COR-L47 (cell line): ENCODE results near the gene B3GNT5.
"Not testable (repeated sequence)": the region's sequence is repeated elsewhere in the genome, so short reads cannot be mapped to it uniquely, and the experiment has no call there.

Source experiments
- DNase-seq: peaks from one replicate; lab custom pipeline; 2025; lab: John Stamatoyannopoulos, UW

Gene B3GNT5

DNA sequence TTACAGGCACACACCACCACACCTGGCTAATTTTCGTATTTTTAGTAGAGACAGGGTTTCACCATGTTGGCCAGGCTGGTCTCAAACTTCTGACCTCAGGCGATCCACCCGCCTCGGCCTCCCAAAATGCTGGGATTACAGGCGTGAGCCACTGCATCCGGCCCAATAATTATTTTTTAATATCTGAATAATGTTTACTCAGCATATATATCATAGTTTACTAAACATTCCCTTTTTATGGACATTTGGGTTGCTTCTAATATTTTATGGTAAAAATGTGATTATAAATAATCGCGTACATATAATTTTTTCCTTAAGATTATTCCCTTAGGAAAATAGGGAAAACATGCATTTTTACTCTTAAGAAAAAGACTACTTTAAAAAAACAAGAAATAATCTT is 22.8 kb upstream of the B3GNT5 start:
- DNase-seq = not testable (repeated sequence)

DNA sequence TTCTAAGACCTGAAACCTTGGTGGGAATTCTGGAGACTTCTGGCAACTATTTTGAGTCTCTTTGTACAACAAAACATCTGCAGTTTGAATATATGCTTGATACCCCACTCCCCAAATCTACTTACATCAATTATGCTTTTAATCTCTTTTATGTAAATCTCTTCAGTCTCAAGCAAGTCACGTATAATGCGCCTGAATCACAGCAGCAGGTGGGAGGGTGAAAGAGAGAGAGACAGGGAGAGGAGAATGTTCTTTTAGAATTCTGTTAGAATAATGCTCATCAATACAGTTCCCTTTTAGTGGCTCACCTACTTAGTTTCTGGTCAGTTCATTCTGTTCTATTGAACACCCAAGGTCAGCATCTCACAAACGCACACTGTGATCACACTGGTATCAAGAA is 22.2 kb upstream of the B3GNT5 start:
- DNase-seq = no peak

DNA sequence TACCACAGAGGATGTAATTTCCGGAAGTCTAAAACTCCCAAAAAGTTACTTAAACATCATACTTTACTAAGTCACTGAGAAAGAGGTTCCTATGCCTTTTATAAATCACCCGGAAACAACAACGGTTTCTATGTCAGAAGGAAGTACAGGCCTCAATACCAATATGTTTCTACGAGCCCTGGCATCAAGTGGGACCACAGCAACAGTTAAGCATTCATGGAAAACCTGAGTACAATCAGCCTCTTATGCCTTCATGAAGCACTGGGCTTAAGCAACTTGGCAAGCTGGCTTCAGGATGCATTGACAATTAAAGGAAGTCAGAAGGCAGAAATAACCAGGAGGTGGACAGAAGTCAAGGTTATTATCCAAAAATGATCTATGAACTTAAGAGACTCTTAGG is 19.1 kb upstream of the B3GNT5 start:
- no peak for DNase-seq

DNA sequence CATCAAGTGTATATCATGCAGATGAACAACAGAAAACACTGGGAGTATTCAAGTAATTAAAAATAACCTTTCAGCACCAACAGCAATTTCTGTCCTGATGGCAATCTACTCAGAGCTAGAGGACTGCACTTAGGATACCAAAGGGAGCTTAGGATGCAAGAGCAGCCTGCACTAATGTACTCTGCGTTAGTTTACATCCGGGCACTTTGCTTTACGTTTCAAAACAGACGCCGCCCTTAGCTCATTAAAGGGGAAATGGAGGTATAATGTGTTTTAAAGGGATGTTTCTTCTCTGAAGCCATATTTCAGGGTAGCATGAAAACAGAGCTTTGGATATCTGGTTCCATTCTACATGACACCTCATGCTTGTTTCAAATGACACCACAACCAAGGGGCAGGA is 14.0 kb upstream of the B3GNT5 start:
- DNase-seq = no peak

- no peak for DNase-seq
Measured at GRCh38 chr3:183242431-183242830, 10.6 kb upstream of the B3GNT5 start.

- no peak for DNase-seq
Measured at GRCh38 chr3:183244219-183244618, 8.8 kb upstream of the B3GNT5 start.

- DNase-seq = no peak
Measured at GRCh38 chr3:183244981-183245476, 8.0 kb upstream of the B3GNT5 start.

- DNase-seq = no peak
Measured at GRCh38 chr3:183247011-183247589, 6.0 kb upstream of the B3GNT5 start.

DNA sequence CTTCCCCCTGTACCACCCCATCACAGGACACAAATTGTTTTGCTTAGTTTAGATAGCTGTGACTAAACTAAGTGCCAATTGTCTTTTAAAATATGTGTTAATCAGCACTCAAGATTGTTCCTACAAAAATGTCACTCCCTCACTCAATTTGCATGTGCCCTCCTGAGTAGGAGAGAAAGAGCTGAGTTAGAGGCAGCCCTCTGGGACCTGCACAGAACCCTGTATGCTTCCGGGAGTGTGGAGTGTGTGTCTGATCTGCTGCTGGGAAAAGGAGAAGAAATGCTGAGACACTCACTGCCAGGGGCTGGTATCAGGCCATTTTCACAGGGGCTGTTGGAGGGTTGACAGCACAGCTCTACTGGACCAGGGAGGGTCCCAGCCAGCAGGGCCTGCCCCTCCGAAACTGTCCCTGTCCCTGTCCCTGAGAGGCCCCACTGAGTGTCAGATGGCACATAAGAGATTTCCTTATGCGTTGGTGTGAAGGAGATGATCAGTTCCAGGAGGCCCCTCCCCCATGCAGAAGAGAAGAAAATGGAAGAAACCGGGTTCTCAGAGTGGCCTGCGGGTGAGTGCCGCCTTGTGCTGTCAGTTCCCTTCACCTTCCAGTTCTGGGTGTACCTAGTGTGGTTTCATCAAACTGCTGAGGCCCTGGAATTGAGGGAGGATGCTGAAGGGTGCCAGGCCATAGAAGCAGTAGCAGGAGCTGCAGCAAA is 3.9 kb upstream of the B3GNT5 start:
- no peak for DNase-seq

DNA sequence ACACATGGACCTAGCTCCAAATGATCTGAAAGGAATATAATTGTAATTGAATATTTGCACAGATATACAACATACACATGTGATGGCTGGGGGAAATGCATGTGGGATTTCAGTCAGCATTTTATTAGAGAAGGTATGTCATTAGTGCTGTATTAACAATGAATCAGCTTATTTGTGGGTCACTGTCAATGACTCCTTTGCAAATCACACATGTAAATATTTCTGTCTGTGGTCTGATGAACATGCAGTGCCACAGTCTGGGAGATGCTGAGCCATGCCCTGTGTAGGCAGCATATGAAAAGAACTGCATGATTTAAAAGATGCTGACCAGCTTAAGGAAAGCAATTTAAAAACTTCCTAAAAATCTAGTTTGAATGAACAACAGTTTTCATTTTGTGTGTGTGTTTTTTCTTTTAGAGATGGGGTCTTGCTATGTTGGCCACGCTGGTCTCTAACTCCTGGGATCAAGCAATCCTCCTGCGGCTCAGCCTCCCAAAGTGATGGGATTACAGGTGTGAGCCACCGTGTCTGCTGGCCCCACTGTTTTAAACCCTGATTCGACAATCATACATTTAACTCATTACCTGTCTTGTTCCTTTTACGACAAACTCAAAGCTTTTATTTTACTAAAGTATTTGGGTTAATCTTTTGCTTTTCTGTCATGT is 803 bp upstream of the B3GNT5 start:
- DNase-seq = no peak

DNA sequence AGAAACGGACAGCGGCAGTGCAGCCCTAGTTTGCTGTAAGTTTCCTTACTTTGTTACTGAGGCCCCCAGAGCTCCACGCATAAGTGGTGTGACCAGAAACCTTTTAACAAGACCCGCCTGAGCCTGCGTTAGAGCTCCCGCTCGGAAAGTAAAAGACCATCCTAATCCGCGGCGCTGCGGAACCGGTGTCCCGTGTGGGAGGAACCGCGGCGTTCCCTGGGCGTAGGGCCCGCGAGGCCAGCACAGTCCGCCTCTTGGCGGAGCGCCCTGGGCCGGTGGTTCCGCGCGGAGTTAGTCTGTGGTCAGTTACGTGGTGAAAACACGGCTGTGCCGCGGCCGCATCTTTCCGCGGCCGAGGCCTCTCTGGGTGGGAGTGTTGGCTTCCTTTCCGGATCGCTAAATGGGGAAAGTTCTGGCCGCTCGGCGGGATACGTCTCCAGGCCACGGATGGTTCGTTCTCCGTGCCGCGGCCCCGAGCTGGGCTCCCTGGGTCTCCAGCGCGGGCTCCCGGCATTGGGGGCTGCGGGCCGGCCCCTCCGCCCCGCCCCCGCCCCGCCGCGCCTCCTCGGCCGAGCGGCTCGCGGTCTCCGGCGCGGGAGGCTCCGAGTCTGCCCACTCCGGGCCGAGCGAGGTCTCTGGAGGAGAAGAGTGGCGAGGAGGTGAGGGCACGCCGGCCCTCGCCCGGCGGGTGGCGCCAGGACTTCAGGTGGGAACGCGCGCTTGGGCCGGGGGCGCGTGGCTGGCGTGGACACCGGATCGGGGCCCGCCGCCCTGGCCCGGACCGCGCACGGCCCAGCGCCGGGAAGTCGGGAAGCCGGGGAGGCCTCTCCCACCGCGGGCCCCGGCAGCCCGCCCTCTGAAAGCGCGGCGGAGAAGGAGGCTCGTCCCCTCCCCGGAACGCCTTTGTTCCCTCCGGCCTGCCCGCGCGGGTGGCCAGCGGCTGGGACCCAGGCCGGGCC is 754 bp downstream of the B3GNT5 start:
- DNase-seq = peak; percentile 41

- peak; percentile 49 for DNase-seq
Measured at GRCh38 chr3:183254487-183255347, 1.7 kb downstream of the B3GNT5 start.

GRCh38 chr3:183255348-183255730 is 2.3 kb downstream of the B3GNT5 start:
- peak; percentile 31 for DNase-seq

GRCh38 chr3:183259087-183259486 is 6.0 kb downstream of the B3GNT5 start:
- no peak for DNase-seq

DNA sequence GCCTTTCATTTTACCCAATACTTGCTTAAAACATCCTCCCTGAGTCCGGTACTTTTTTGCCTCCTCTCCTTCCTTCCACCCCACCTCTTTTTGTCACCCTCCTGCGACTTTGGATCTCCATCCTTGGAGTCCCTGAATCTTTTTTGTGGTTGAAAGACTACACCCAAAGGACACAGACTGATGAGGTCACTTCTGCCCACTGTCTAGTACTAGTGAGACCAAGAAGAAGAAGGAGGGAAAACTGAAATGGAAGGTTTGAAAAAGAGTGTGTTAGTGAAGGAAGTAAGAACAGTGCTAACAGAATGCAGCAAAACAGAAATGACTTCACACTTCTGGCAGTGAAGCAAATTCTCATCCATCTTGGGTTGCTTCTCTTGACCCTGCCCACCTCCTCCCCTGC is 6.6 kb downstream of the B3GNT5 start:
- no peak for DNase-seq

DNA sequence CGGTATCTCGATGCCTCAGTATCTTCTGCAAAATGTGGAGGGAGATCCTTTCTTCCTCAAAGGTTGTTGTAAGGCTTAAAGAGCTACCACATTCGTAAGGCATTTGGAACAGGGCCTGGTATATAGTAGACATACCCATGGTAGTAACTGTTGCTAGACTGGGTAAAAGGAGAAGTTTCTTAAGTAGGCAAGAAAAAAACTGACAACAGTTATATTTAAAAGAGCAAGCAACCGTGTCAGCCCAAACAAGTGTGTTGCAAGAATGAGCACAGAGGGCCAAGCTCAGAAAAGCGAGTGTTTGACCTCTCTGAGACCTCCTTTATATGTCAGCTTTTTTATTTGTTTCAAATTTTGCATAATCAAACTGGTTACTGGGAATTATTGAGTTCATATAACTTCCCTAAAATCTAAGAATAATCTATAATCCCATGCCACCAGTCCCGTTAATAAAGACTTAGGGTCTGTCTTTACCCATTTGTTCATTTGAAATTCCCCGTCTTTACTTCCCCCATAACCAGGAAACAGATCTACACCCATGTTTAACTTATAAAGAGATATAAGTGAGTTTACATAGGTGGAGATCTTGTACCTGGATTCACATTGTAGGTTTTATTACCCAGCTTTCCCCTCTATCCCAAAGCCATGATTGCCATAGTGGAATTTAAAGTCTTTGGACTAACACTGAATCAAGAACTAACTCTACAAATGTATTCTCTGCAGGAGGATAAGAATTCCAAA is 7.3 kb downstream of the B3GNT5 start:
- no peak for DNase-seq

DNA sequence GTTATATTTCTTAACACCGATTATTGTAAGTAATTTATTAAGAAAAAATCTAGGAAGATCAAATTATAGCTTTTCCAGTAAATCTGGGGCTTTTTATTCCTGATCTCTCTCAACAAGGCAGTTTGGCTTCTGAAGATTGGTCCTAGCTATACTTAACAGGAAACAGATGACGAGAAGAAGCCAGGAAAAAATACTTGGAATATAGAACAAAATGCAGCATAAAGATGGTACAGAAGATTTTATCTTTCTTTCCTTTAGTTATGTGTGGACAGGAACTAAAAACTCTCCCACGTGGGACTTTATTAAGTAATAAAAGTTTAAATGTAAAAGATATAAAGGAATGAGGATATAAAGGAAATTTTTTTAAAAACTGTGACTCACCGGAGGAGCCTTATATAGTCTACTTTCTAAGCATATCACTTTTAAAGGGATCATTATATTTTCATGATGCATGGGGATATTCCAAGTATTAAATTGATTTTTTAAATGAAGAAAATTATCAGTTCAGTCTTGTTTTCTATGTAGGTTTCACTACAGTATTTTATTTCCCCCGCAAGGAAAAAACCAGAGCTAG is 8.2 kb downstream of the B3GNT5 start:
- no peak for DNase-seq

DNA sequence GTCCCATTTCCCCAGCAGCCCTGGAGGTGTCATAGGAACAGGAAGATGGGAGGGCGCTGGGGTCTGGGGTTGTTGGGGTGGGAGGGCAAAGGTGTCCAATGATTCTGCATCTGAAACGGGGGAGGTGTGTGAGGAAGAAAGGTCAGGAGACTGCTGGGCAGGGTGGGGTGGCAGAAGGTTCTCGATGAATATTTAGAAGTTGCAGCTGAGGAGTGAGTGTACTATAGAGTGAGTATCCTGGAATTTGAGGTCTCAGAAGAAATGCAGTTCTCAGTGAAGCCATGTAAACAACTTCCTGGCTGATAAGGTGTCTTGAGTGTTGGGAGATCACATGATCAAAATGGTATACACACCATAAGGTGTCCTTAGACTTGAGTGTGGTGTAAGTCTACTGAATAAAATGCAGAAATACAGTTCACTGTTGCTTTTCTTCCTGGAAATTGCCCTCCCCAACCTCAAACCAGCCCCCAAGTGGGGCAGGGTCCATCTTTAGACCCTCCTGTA is 9.9 kb downstream of the B3GNT5 start:
- no peak for DNase-seq

GRCh38 chr3:183264268-183264667 is 11.2 kb downstream of the B3GNT5 start:
- DNase-seq = no peak

DNA sequence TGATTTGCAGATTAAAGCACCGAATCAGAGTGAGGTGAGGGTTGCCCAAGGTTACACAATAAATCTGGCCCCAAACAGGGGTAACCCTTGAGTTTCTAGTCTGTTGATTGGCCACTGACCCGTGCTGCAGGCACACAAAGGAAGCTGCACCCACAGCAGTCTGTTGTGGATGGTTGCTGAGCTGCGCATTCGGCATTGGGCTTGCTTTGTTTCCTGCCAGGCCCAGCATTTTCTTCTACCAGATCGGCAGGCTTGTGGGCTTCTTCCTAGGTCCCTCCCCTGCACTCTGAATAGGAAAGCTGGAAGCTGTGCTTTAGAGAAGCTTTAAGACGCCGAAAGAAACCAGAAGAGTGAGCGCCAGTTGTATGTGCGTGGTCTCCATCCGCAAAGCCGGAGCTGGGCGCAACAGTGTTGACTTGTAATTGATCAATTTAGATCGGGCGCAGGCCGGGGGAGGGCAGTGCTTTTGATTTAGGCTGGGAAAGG is 12.1 kb downstream of the B3GNT5 start:
- DNase-seq = peak; percentile 92
